ENCODE results near the gene FOXA1.

FOXA1 gene

GRCh38 chr14:37603688-37604251 lies 8.7 kb upstream of the FOXA1 start:
- DNase-seq: no peak
- intact Hi-C loops (cut with DNase I): no loop called here

DNA sequence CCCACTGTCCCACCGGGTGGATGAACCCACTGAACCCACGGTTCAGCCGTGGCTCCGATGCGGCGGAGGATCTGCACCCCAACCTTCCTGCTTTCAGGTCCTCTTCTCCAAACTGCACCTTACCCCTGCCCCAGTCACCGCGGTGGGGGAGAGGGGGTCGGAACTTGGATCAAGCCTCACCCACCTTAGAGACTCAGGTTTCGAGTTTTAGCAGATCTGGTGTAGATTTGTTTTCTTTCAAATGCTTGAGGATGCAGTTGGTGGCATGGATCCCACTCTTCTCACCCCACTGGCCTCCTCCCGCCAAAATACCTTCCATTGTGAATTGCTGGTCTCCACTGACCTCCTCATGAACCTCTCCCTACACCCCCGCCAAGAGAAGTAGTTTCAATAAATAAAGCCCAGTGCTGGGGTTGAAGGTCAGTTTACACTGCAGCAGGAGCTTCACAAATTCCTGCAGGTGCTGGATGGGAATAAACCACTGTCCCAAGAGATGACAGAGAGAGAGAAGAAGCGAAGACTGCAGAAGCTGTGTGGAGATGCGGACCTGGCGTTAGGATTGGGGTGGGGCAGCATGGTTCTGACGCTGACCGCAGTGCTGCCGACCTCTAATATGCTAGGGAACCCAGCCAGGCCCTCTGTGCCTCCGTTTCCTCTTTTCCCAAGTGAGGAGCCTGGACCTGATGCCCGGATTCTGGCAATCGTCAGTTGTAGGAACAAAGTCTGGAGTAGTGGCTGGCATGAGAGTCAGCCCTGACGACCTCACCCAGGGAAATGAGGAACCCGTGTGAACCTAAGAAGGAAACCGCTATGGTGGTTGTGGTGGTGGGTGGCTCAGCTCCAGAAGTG lies 7.8 kb upstream of the FOXA1 start:
- DNase-seq: no peak
- intact Hi-C loops (cut with DNase I): no loop called here

DNA sequence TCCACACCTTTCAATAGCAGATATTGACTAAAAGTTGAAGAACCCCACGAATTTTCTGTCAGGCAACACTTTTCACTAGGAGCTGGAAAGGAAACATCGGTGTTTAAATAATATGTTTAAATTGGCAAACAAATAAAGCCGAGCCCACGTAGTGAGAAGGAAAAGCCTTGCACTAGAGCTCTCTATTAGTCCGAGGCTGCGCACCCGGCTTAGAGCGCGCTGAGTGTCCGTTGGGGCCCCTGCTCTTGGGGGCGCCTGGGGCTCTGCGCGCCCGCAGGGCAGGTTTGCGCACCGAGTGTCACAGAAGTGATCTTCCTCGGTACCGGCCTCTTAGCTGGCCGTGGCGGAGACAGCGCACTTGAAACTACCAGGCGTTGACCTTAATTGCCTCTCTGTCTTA lies 6.8 kb upstream of the FOXA1 start:
- DNase-seq: no peak
- intact Hi-C loops (cut with DNase I): no loop called here

- intact Hi-C loops (cut with DNase I): no loop called here
- no peak for DNase-seq
Measured at GRCh38 chr14:37600880-37601741, 6.1 kb upstream of the FOXA1 start.

DNA sequence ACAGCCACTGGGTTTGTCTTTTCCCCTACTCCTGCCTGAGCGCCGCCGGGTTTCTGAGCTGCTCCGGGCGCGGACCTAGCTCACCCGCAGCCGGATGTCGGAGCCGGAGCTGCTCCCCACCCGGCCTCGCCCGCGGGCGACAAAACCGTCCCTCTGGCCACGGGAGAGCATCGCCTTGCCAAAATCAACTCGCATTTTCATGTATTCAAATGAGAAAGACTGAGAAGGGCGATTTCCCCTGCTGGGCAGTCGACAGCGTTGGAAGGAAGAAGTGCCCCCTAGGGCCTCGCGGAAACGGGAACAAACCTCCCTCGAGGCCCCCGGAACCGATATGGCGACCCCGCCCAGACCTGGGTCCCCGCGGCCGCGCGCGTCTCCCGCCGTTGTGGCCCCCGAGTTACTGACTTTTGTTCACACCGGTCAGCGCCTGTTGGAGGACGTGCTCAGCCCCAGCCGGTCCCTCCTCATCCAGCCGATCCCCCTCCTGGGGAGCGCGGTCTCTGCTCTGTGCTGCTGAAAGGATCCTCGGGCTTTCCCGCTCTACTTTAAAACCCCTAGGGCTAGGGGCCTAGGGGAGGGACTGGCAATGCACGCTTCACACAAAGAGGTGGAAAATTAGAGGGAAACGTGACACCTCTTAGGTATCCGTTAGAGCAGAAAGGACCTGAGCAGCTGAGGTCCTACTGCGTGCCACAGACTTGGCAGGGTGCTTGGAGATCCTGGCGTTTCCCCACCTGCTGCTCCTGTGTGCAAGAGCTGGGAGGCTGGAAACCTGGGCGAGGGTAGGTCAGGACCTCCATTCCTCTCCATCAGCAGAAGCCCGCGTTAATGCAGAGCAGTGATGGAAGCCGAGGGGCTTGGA lies 4.7 kb upstream of the FOXA1 start:
- intact Hi-C loops (cut with DNase I): no loop called here
- no peak for DNase-seq

DNA sequence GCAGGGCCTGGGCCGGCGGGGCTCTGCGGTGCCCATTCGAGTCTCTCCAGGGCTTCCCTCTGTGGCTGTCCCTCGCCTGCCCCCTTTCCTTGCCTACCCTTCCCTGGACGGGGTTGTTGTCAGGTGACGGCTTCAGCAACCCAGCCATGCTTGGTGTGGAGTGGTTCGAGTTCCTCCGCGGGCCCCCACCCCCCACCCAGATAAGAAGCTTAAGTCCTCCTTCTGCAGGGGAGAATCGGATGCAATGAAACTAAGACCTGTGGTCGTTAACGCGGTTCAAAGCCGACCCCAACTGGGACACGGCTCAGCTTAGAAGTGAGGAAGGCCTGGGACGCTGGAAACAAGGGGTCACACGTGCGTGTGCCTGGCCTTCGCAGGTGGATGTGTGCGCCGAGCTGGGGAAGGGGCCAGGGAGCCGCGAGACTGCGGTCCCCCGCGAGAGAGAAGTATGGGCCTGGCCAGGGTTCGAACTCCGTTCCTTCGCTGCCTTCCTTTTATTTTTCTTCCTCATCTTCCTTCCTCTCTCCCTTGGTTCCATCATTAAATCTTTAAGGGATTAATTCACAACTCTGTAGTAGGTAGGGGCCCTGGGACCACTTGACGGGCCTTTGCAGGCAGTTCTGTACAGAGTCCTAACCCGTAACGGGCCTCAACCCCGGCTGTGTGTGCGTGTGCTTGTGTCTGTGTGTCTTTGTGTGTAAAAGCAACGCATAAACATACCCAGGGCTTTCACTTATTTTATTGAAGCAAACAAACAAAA lies 3.9 kb upstream of the FOXA1 start:
- no peak for DNase-seq
- intact Hi-C loops (cut with DNase I): no loop called here

DNA sequence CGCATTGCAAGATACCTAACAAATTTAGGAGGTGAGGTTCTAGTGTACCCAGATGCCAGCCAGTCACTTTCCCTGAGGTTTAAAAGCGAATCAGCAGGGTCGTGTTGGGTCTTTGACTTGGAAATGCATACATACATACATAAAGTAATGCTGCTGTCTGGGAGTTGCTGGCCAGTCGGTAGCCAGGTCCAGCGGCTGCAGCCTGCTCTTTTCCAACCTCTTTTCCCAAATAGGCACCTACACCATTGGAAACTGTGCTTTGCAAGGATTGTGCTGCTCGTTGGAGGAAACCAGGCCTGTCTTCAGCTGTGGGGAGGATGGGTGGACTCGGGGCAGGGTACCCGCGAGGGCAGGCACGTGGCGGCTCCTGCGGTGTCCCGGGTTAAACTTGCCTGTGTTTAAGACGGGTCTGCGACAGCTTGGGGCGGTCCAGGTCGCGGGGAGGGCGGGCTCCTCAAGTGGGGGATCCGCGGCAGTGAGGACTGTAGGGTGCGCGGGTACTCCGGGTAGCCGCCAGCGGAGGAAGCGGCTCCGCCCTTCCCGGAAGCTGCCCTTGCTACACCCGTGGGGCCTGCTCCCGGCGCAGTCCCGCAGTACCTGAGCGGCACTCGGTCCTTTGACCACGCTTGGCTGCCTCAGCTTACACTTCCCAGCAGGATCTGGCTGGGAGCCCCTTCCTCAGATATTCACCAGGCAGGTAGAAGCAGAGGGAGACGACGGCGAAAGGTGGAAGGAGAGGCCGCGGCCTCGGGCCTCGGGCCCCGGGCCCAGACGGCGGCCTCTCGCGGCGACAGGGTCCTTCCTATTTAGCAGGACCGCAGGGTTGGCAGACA lies 3.1 kb upstream of the FOXA1 start:
- intact Hi-C loops (cut with DNase I): no loop called here
- DNase-seq: no peak

- intact Hi-C loops (cut with DNase I): no loop called here
- no peak for DNase-seq
Measured at GRCh38 chr14:37597538-37597913, 2.5 kb upstream of the FOXA1 start.

- intact Hi-C loops (cut with DNase I): no loop called here
- DNase-seq: no peak
Measured at GRCh38 chr14:37596790-37597472, 1.9 kb upstream of the FOXA1 start.

DNA sequence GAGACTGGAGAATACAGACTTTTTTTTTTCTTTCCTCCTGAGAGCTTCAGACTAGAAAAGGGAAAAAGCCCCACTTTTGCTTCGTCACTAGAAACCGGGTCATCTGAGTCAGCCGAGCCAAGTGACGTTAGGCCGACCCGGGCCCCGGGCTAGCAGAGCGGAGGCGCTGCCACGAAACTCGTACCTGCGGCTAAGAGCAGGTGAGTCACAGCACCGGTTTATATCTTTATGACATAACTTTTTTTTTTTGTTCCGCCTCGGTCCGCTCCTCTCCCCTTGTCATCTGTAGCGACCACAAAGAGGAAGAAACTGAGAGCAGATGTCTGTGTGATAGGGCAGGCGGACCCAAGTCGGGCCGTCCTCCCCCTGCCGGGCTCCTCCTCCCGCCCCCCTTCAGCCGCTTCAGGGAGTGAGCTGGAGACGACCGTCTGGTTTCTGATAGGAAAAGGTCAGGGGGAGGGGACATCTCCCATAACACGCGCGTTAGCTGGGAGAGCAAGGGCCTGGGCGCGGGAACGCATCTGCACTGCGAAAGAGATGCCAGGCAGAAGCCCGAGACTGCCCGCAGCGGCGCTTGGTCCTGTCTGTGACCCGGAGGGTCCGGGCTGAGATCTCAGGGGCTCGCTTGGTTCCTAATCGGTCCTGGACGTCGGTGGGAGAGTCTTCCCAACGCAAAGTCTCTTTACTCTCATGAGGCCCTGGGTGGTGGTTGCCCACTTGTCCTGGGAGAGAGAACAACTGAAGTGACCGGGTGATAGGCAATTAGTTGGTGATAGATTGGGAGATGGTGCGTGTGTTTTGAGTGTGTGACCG lies 966 bp upstream of the FOXA1 start:
- DNase-seq: no peak
- intact Hi-C loops (cut with DNase I): no loop called here

DNA sequence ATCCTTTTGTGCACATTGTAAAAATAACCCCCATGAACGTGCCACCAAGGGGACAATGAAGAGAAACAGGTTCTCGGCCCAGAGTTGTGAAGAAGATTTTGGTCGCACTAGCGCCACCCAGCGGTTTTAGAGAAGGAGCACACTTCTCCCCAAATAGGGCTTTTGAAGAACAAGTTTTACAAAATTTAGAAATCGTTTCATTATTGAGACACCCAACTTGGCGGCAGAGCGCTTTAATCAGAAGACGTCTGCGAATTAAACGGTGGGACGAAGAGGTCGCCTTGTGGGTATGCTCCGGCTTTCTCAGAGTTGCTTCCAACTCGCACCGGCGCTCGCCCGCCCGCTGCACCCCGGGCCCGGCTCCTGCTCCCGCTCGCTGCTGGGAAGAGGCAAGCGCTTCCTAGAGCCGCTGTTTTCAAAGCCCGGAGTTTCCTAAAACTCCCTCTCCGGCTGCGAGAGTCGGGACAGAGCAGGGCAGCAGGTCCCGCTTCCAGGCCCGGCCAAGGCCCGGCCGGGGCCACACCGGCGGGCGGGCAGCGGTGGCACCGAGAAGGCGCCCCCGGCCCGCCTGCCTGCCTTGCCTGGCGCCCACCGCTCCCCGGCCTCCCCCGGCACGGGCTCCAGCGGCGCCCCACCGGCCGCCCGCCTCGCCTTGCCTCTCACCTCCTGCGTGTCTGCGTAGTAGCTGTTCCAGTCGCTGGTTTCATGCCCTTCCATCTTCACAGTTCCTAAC lies 645 bp downstream of the FOXA1 start:
- intact Hi-C loops (cut with DNase I): no loop called here
- peak in 16 of 42 donors; percentile 20 to 68 (median 39) for DNase-seq

DNA sequence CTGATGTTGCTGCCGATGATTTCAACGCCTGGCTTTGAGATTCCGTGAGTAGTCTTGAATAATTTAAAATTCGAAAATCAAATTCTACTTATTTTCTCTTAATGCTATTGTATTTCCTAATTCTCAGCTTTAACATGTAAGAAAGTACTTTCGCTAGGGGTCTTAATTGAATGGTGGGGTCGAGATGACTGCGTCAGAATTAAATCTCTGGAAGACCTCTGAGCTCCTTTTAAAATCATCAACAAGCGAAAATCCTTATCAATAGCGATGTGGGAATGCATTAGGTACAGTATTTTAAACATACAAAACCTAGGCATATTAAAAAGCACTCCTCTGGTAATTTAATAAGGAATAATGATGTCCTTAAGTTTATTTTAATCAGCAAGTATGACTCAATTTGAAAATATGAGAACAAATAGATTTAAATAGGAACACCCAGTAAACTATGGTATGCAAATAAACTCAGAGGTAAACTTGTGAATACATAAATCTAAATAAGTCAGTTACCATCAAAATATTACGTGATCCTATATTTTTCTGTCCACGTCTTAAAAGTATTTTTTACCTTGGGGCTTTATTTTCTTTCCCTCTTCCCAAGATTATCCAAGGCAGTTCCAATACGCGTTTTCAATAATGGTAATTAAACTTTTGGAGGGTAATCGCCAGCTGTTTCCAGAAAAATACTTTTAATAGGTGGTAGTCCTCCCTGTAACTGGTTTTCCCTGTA lies 1.4 kb downstream of the FOXA1 start:
- intact Hi-C loops (cut with DNase I): no loop called here
- DNase-seq: no peak

DNA sequence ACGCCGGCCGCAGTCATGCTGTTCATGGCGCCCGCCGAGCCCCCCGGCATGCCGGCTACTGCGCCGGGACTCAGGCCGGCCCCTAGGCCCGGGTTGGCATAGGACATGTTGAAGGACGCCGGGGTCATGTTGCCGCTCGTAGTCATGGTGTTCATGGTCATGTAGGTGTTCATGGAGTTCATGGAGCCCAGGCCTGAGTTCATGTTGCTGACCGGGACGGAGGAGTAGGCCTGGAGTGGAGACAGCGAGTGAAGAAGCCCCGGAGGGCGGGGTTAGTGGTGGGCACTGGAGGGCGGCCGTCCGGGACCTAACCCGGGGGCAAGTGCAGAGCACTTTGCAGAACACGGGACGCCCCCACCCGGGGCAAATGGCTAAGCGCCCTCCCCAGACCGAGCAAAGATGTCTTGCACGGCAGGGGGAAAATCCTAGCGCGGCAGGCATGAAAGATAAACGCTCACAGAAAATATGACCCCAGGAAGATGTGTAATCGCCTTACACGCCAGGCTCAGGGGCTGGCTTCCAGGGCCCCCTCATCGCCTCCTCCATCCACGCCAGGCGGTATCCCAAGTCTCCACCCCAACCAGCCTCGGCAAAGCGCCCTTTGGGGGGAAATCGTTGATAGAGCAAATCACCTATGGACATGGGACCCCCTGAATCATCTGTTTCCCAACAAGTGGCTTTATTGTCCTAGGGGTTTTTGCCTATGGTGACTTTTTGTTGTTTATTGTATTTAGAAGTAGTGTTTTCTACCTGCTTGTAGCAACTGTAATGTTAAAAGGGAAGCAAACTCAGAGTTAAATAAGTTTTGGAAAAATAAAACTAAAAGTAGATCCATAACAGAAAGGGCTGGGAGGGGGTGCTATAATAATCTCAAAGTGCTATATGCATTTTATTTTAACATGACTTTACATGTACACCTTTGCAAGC lies 2.3 kb downstream of the FOXA1 start:
- intact Hi-C loops (cut with DNase I): no loop called here
- no peak for DNase-seq

Data from head of caudate nucleus (tissue), 42 donors.